Osteoblast (primary cell): ENCODE measurements around the gene XAB2. TPM values are rescaled to one million over a fixed set of nuclear protein-coding genes. Genes with fewer than 3 reads are reported as not detected.

Source experiments
- DNase-seq: peaks from one replicate; pipeline ENCODE4 v3.0.0; 2011; ENCODE audit warnings: low spot score, mixed read lengths; ENCODE audit not compliant: insufficient read length; ENCODE audit errors: missing footprints
- H2AFZ ChIP-seq: 2 replicates; pipeline ENCODE4 v1.6.0; 2011; ENCODE audit warnings: mild to moderate bottlenecking, low read length
- H3K27ac ChIP-seq: 2 replicates; pipeline ENCODE4 v1.5.1; 2011; ENCODE audit warnings: mild to moderate bottlenecking, low read depth, low read length, moderate library complexity
- H3K27me3 ChIP-seq: 2 replicates; pipeline ENCODE4 v1.6.0; 2012; ENCODE audit warnings: mild to moderate bottlenecking, control low read depth, inconsistent platforms, low read length, moderate library complexity; ENCODE audit not compliant: insufficient read depth
- H3K36me3 ChIP-seq: 2 replicates; pipeline ENCODE4 v1.5.1; 2011; ENCODE audit warnings: mild to moderate bottlenecking, low read length, control low read depth, moderate library complexity; ENCODE audit not compliant: insufficient read depth
- H3K4me1 ChIP-seq: 2 replicates; pipeline ENCODE4 v1.5.1; 2011; ENCODE audit warnings: mild to moderate bottlenecking, low read length, control low read depth, moderate library complexity; ENCODE audit not compliant: insufficient read depth
- H3K4me2 ChIP-seq: 2 replicates; pipeline ENCODE4 v1.6.0; 2011; ENCODE audit warnings: mild to moderate bottlenecking, low read length; ENCODE audit not compliant: insufficient read depth
- H3K4me3 ChIP-seq: fragments of 200-600 bp; sonication (generic); 3 replicates; pipeline ENCODE4 v1.5.1; 2012; ENCODE audit warnings: mild to moderate bottlenecking, low read length, inconsistent platforms; ENCODE audit not compliant: insufficient read depth
- H3K79me2 ChIP-seq: 2 replicates; pipeline ENCODE4 v1.6.0; 2012; ENCODE audit warnings: mild to moderate bottlenecking, low read length, control low read depth, inconsistent platforms; ENCODE audit not compliant: insufficient read depth
- H3K9me3 ChIP-seq: 2 replicates; pipeline ENCODE4 v1.5.1; 2011; ENCODE audit warnings: low read depth, low read length, control low read depth
- H4K20me1 ChIP-seq: 2 replicates; pipeline ENCODE4 v1.6.0; 2012; ENCODE audit warnings: mild to moderate bottlenecking, low read length, control low read depth; ENCODE audit not compliant: insufficient read depth
- CTCF ChIP-seq: IDR thresholded peaks from 2 replicates; pipeline ENCODE4 v1.5.1; 2011; ENCODE audit warnings: mild to moderate bottlenecking, low read depth, low read length, moderate library complexity; ENCODE audit errors: extremely low read depth
- total RNA-seq: library from RNA; depleted of rRNA; stranded (reverse); fragments of >200 nt; gene quantifications from 2 replicates; pipeline ENCODE4 v1.2.3, GENCODE V29; 2012

The XAB2 gene
- total RNA-seq, 1 donor: 40.5 TPM

GRCh38 chr19:7642295-7643030, 13.1 kb upstream of the XAB2 start:
- no peaks in the 10 kb centered on the region for H3K36me3 ChIP-seq

GRCh38 chr19:7641290-7642276, 12.2 kb upstream of the XAB2 start:
- Histone ChIP-seq H3K4me1 (no peaks in the 10 kb centered on the region), H3K27me3 (peaks cover 2% of the 10 kb centered on the region), H3K79me2 (no peaks in the 10 kb centered on the region), H3K4me2 (no peak overlapping the region), H3K9me3 (no peaks in the 10 kb centered on the region), H2AFZ (no peak overlapping the region), H3K27ac (no peak overlapping the region), H3K36me3 (no peaks in the 10 kb centered on the region), H3K4me3 (no peak overlapping the region), H4K20me1 (no peaks in the 10 kb centered on the region)
- TF ChIP-seq CTCF: no peak
- no peak for DNase-seq

More at GRCh38 chr19:7642295-7643030, 13.1 kb upstream of the XAB2 start:
- Histone ChIP-seq H3K4me3 (no peak overlapping the region), H3K27ac (no peak overlapping the region), H4K20me1 (no peaks in the 10 kb centered on the region), H3K27me3 (no peaks in the 10 kb centered on the region), H3K4me1 (no peaks in the 10 kb centered on the region), H2AFZ (no peak overlapping the region), H3K79me2 (no peaks in the 10 kb centered on the region), H3K4me2 (no peak overlapping the region), H3K9me3 (no peaks in the 10 kb centered on the region)
- TF ChIP-seq CTCF: no peak
- peak; percentile 70 for DNase-seq

- DNase-seq: no peak
- Histone ChIP-seq H3K4me2 (no peak overlapping the region), H3K36me3 (no peaks in the 10 kb centered on the region), H3K9me3 (no peaks in the 10 kb centered on the region), H4K20me1 (no peaks in the 10 kb centered on the region), H3K4me1 (no peaks in the 10 kb centered on the region), H3K27me3 (peaks cover 9% of the 10 kb centered on the region), H3K27ac (no peak overlapping the region), H3K4me3 (no peak overlapping the region), H3K79me2 (no peaks in the 10 kb centered on the region), H2AFZ (no peak overlapping the region)
- TF ChIP-seq CTCF: no peak
Measured at GRCh38 chr19:7640803-7641202, 11.5 kb upstream of the XAB2 start.
